ENCODE results near the gene JMJD8.
"Not testable (repeated sequence)": the region's sequence is repeated elsewhere in the genome, so short reads cannot be mapped to it uniquely, and the experiment has no call there.

GRCh38 chr16:691242-691641 lies 7.1 kb upstream of the JMJD8 start:
- TF ChIP-seq POLR2A, CTCF, EP300 (IDR thresholded peaks at IDR 0.05): not testable (repeated sequence)

Measured in ovary (tissue), 3 donors.